Measurements from ENCODE around the gene NLRP7. TPM values are rescaled to one million over a fixed set of nuclear protein-coding genes. Genes with fewer than 3 reads are reported as not detected.
"Not testable (repeated sequence)": the region's sequence is repeated elsewhere in the genome, so short reads cannot be mapped to it uniquely, and the experiment has no call there.

The NLRP7 gene
- total and polyA plus RNA-seq, 4 donors, result 0.06 TPM; not detected in 3

DNA sequence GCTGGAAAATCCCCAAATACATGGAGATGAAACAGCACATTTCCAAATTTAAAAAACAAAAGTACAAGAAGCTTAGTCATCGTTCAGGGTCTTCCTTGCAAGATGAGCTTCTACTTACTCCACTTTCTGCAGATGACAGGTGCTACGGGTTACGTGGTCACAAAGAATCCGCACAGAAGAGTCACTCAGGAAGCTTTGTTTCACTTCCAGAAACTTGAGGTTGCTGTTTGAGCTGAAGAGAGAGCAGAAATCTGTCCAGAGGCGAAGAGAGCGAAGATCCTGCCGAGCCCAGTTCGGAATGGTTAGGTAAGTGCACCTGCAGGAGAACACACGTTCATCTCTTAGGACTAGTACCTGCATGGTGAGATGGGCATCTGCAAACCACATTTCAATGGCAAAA lies 9.4 kb downstream of the NLRP7 start:
- TF ChIP-seq, protein P1, sequence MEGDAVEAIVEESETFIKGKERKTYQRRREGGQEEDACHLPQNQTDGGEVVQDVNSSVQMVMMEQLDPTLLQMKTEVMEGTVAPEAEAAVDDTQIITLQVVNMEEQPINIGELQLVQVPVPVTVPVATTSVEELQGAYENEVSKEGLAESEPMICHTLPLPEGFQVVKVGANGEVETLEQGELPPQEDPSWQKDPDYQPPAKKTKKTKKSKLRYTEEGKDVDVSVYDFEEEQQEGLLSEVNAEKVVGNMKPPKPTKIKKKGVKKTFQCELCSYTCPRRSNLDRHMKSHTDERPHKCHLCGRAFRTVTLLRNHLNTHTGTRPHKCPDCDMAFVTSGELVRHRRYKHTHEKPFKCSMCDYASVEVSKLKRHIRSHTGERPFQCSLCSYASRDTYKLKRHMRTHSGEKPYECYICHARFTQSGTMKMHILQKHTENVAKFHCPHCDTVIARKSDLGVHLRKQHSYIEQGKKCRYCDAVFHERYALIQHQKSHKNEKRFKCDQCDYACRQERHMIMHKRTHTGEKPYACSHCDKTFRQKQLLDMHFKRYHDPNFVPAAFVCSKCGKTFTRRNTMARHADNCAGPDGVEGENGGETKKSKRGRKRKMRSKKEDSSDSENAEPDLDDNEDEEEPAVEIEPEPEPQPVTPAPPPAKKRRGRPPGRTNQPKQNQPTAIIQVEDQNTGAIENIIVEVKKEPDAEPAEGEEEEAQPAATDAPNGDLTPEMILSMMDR (IDR thresholded peaks at IDR 0.05; ENCODE audit: control extremely low read depth, extremely low read depth), result no peak
- peaks cover 0 to 3% (median 0%) of the 10 kb centered on the region in 3 donors for H3K27me3 ChIP-seq (ENCODE audit: control insufficient read depth in 3 of 3, insufficient read depth in 3 of 3, low read length in 2 of 3)
- no peaks in the 10 kb centered on the region for H3K4me1 ChIP-seq (ENCODE audit: control insufficient read depth in 5 of 5, insufficient read depth in 5 of 5, low read length in 5 of 5)
- no peak overlapping the region for H3K4me3 ChIP-seq
- H3K27ac ChIP-seq (ENCODE audit: low read depth in 1 of 2, low read length in 1 of 2), result no peak overlapping the region
- H3K9me3 ChIP-seq (ENCODE audit: control insufficient read depth in 4 of 4, insufficient read depth in 3 of 4, low read length in 3 of 4), result peaks cover 0 to 2% (median 0%) of the 10 kb centered on the region in 4 donors
- no peaks in the 10 kb centered on the region for H3K36me3 ChIP-seq (ENCODE audit: control insufficient read depth in 4 of 4, insufficient read depth in 4 of 4, low read length in 4 of 4)
- ATAC-seq (ENCODE audit: insufficient read depth, low FRiP score) (no peak), DNase-seq (no peak)
- no peak overlapping the region for H3K9ac ChIP-seq (ENCODE audit: insufficient read depth in 1 of 2, low read length in 2 of 2)
- 46 to 67% methylated on average over 9 of the region's 9 CpGs for WGBS, 2 donors

GRCh38 chr19:54928299-54928698 lies 19.0 kb downstream of the NLRP7 start:
- 96 to 97% methylated on average over 2 of the region's 2 CpGs for whole genome bisulfite sequencing, 2 donors
- no peaks in the 10 kb centered on the region for H3K36me3 ChIP-seq (ENCODE audit: control insufficient read depth in 4 of 4, insufficient read depth in 4 of 4, low read length in 4 of 4)
- no peak for ATAC-seq (ENCODE audit: insufficient read depth, low FRiP score)

GRCh38 chr19:54923276-54923675 lies 24.1 kb downstream of the NLRP7 start:
- Histone ChIP-seq H3K36me3 (ENCODE audit: control insufficient read depth in 4 of 4, insufficient read depth in 4 of 4, low read length in 4 of 4) (no peaks in the 10 kb centered on the region), H3K4me3 (no peak overlapping the region), H3K27ac (ENCODE audit: low read depth in 1 of 2, low read length in 1 of 2) (no peak overlapping the region), H3K9me3 (ENCODE audit: control insufficient read depth in 4 of 4, insufficient read depth in 3 of 4, low read length in 3 of 4) (peaks cover 0 to 5% (median 1%) of the 10 kb centered on the region in 4 donors), H3K27me3 (ENCODE audit: control insufficient read depth in 3 of 3, insufficient read depth in 3 of 3, low read length in 2 of 3) (no peaks in the 10 kb centered on the region), H3K9ac (ENCODE audit: insufficient read depth in 1 of 2, low read length in 2 of 2) (no peak overlapping the region), H3K4me1 (ENCODE audit: control insufficient read depth in 5 of 5, insufficient read depth in 5 of 5, low read length in 5 of 5) (no peaks in the 10 kb centered on the region)
- WGBS, 2 donors, result 78 to 80% methylated on average over 9 of the region's 9 CpGs
- TF ChIP-seq, protein P1 (IDR thresholded peaks at IDR 0.05; ENCODE audit: control extremely low read depth, extremely low read depth), result no peak
- no peak for DNase-seq
- no peak for ATAC-seq (ENCODE audit: insufficient read depth, low FRiP score)

More at GRCh38 chr19:54928299-54928698, 19.0 kb downstream of the NLRP7 start:
- no peak overlapping the region for H3K27ac ChIP-seq (ENCODE audit: low read depth in 1 of 2, low read length in 1 of 2)
- no peak for DNase-seq
- H3K9ac ChIP-seq (ENCODE audit: insufficient read depth in 1 of 2, low read length in 2 of 2), result no peak overlapping the region
- H3K4me1 ChIP-seq (ENCODE audit: control insufficient read depth in 5 of 5, insufficient read depth in 5 of 5, low read length in 5 of 5), result no peaks in the 10 kb centered on the region
- H3K9me3 ChIP-seq (ENCODE audit: control insufficient read depth in 4 of 4, insufficient read depth in 3 of 4, low read length in 3 of 4), result peaks cover 0 to 12% (median 5%) of the 10 kb centered on the region in 4 donors
- no peak overlapping the region for H3K4me3 ChIP-seq
- H3K27me3 ChIP-seq (ENCODE audit: control insufficient read depth in 3 of 3, insufficient read depth in 3 of 3, low read length in 2 of 3), result no peaks in the 10 kb centered on the region
- TF ChIP-seq, protein P1 (IDR thresholded peaks at IDR 0.05; ENCODE audit: control extremely low read depth, extremely low read depth), result no peak

GRCh38 chr19:54921082-54921481 lies 26.2 kb downstream of the NLRP7 start:
- 48 to 49% methylated on average over 7 of the region's 7 CpGs for WGBS, 2 donors
- H3K9ac ChIP-seq (ENCODE audit: insufficient read depth in 1 of 2, low read length in 2 of 2), result no peak overlapping the region
- peaks cover 0 to 5% (median 0%) of the 10 kb centered on the region in 4 donors for H3K9me3 ChIP-seq (ENCODE audit: control insufficient read depth in 4 of 4, insufficient read depth in 3 of 4, low read length in 3 of 4)
- TF ChIP-seq, protein P1 (IDR thresholded peaks at IDR 0.05; ENCODE audit: control extremely low read depth, extremely low read depth), result no peak
- H3K4me3 ChIP-seq, result no peak overlapping the region
- DNase-seq (no peak), ATAC-seq (ENCODE audit: insufficient read depth, low FRiP score) (no peak)
- H3K27ac ChIP-seq (ENCODE audit: low read depth in 1 of 2, low read length in 1 of 2), result no peak overlapping the region
- H3K27me3 ChIP-seq (ENCODE audit: control insufficient read depth in 3 of 3, insufficient read depth in 3 of 3, low read length in 2 of 3), result no peaks in the 10 kb centered on the region
- no peaks in the 10 kb centered on the region for H3K36me3 ChIP-seq (ENCODE audit: control insufficient read depth in 4 of 4, insufficient read depth in 4 of 4, low read length in 4 of 4)
- H3K4me1 ChIP-seq (ENCODE audit: control insufficient read depth in 5 of 5, insufficient read depth in 5 of 5, low read length in 5 of 5), result no peaks in the 10 kb centered on the region

GRCh38 chr19:54919646-54920563 lies 27.4 kb downstream of the NLRP7 start:
- not testable (repeated sequence) for H3K36me3 ChIP-seq (ENCODE audit: control insufficient read depth in 4 of 4, insufficient read depth in 4 of 4, low read length in 4 of 4); ATAC-seq (ENCODE audit: insufficient read depth, low FRiP score); H3K4me3 ChIP-seq; H3K27me3 ChIP-seq (ENCODE audit: control insufficient read depth in 3 of 3, insufficient read depth in 3 of 3, low read length in 2 of 3); H3K9me3 ChIP-seq (ENCODE audit: control insufficient read depth in 4 of 4, insufficient read depth in 3 of 4, low read length in 3 of 4); H3K27ac ChIP-seq (ENCODE audit: low read depth in 1 of 2, low read length in 1 of 2); DNase-seq; H3K4me1 ChIP-seq (ENCODE audit: control insufficient read depth in 5 of 5, insufficient read depth in 5 of 5, low read length in 5 of 5); H3K9ac ChIP-seq (ENCODE audit: insufficient read depth in 1 of 2, low read length in 2 of 2)
- WGBS, 2 donors, result 37 to 66% methylated on average over 15 to 23 of the region's 24 CpGs

Data from lung (tissue), 12 donors.